HepG2 (cell line): ENCODE measurements around the gene MAPK12. TPM values are rescaled to one million over a fixed set of nuclear protein-coding genes. Genes with fewer than 3 reads are reported as not detected.

Experiments
- ATAC-seq: fragments of 200-7000 bp; cut with Tn5 transposase; 3 replicates; pipeline ENCODE4 v1.9.1; 2020; ENCODE audit warnings: mild to moderate bottlenecking, moderate library complexity
- BruUV-seq: library from RNA; stranded (reverse); fragments of 400-500 nt; replicated peaks from 2 replicates; lab custom pipeline; 2021; lab: Mats Ljungman, UMichigan
- CTCF ChIA-PET: fragments of 300-600 bp; formaldehyde crosslinking; extraction: SDS; loops from one replicate; lab custom pipeline; 2021; ENCODE audit warnings: low total read pairs, inconsistent platforms, low intra/inter-chr PET ratio; lab: Yijun Ruan, JAX
- POLR2A ChIA-PET: fragments of 350-600 bp; sonication (Branson Sonifier 250); formaldehyde crosslinking; loops from one replicate; lab custom pipeline; 2020; ENCODE audit warnings: antibody characterized with exemption, inconsistent platforms; lab: Yijun Ruan, JAX
- DNase-seq: peaks from one replicate; pipeline ENCODE4 v3.0.0-alpha.2; 2015; ENCODE audit warnings: low spot score
- FAIRE-seq: peaks from 3 replicates; lab custom pipeline; 2011; peaks lifted over from hg19 to GRCh38; lab: Jason Lieb, UNC
- H2AFZ ChIP-seq: one replicate; pipeline ENCODE4 v1.6.1; 2011; ENCODE audit warnings: low read length, inconsistent platforms
- H3K27ac ChIP-seq: fragments of 300-600 bp; 3 replicates; pipeline ENCODE4 v1.8.0; 2011; ENCODE audit warnings: mixed run types, mild to moderate bottlenecking, mixed read lengths, low read length, inconsistent platforms; ENCODE audit not compliant: insufficient read depth; ENCODE audit errors: extremely low read length
- H3K27me3 ChIP-seq, 2 experiments: fragments of 200-600 bp in 1 of 2; 2 replicates in 1 of 2; 3 replicates in 1 of 2; pipeline versions ENCODE4 v1.6.0 to v1.8.0; 2011; ENCODE audit warnings: low read length in 2 of 2, mild to moderate bottlenecking in 2 of 2, moderate library complexity in 2 of 2, inconsistent platforms in 1 of 2; ENCODE audit not compliant: insufficient read depth in 2 of 2, control insufficient read depth in 1 of 2
- H3K36me3 ChIP-seq, 2 experiments: fragments of 200-600 bp in 1 of 2; replicated peaks in 1 of 2; 2 replicates in 1 of 2; 3 replicates in 1 of 2; pipeline versions ENCODE4 v1.5.1 to v1.8.0; 2011; ENCODE audit warnings: low read length in 2 of 2, inconsistent platforms in 1 of 2; ENCODE audit not compliant: insufficient read depth in 2 of 2, control insufficient read depth in 1 of 2
- H3K4me1 ChIP-seq: 2 replicates; pipeline ENCODE4 v1.5.1; 2012; ENCODE audit warnings: low read length, inconsistent platforms; ENCODE audit not compliant: insufficient read depth
- H3K4me2 ChIP-seq: 2 replicates; pipeline ENCODE4 v1.6.0; 2011; ENCODE audit warnings: low read depth, low read length, inconsistent platforms
- H3K4me3 ChIP-seq, 3 experiments: fragments of 200-600 bp in 1 of 3; sonication (generic), shearing (Covaris generic) in 1 of 3; replicated peaks in 1 of 3; 2 replicates each; pipeline ENCODE4 v1.5.1; 2011 to 2016; ENCODE audit warnings: low read length in 3 of 3, inconsistent platforms in 2 of 3, low read depth in 2 of 3, mild to moderate bottlenecking in 2 of 3, control low read depth in 1 of 3, mixed read lengths in 1 of 3; ENCODE audit not compliant: insufficient read depth in 1 of 3
- H3K79me2 ChIP-seq: one replicate; pipeline ENCODE4 v1.6.1; 2011; ENCODE audit warnings: low read length, inconsistent platforms; ENCODE audit not compliant: insufficient read depth
- H3K9ac ChIP-seq: 2 replicates; pipeline ENCODE4 v1.6.0; 2011; ENCODE audit warnings: mild to moderate bottlenecking, low read depth, low read length, inconsistent platforms; ENCODE audit not compliant: insufficient read depth
- H3K9me3 ChIP-seq: 2 replicates; pipeline ENCODE4 v1.5.1; 2012; ENCODE audit warnings: mild to moderate bottlenecking, low read length
- H4K20me1 ChIP-seq: 2 replicates; pipeline ENCODE4 v1.6.0; 2011; ENCODE audit warnings: inconsistent platforms, mild to moderate bottlenecking, low read length, moderate library complexity; ENCODE audit not compliant: insufficient read depth
- ARHGAP35 ChIP-seq: sonication (generic); formaldehyde crosslinking; IDR thresholded peaks from 2 replicates; pipeline ENCODE4 v1.9.0; 2022; ENCODE audit warnings: mild to moderate bottlenecking, inconsistent platforms, moderate library complexity, missing genetic modification reagents, borderline replicate concordance
- ZBTB3 ChIP-seq: sonication (generic); formaldehyde crosslinking; IDR thresholded peaks from 2 replicates; pipeline ENCODE4 v1.4.0; 2020; ENCODE audit warnings: low read depth, mild to moderate bottlenecking, moderate library complexity, missing genetic modification reagents, borderline replicate concordance
- ZNF460 ChIP-seq: sonication (generic); formaldehyde crosslinking; IDR thresholded peaks from 2 replicates; pipeline ENCODE4 v1.5.1; 2020; ENCODE audit warnings: missing genetic modification reagents, mild to moderate bottlenecking, borderline replicate concordance
- ZNF672 ChIP-seq: sonication (generic); formaldehyde crosslinking; IDR thresholded peaks from 2 replicates; pipeline ENCODE4 v1.8.1; 2022; ENCODE audit warnings: missing genetic modification reagents
- ZNF768 ChIP-seq: sonication (generic); formaldehyde crosslinking; IDR thresholded peaks from 2 replicates; pipeline ENCODE4 v1.4.0; 2020; ENCODE audit warnings: missing genetic modification reagents
- ZNF800 ChIP-seq: sonication (generic); formaldehyde crosslinking; IDR thresholded peaks from 2 replicates; pipeline ENCODE4 v1.4.0; 2020; ENCODE audit warnings: missing genetic modification reagents
- WGBS: methylation state at CpG from one replicate; pipeline ENCODE4 v1.1.6; 2017; ENCODE audit warnings: low lambda C conversion rate; 5-methylcytosine and 5-hydroxymethylcytosine counted together
- in situ Hi-C: cut with HindIII; loops from 2 replicates; pipeline ENCODE4 v1.10.0; 2017; ENCODE audit warnings: low pct_unique_long_range_greater_than_20kb; ENCODE audit not compliant: extremely low pct_ligation_motif_present
- intact Hi-C: fragments of 100-400 bp; cut with micrococcal nuclease; formaldehyde crosslinking; loops from one replicate; pipeline ENCODE4 v1.10.0; 2022; ENCODE audit not compliant: unreplicated experiment
- polyA plus RNA-seq, 8 experiments: library from polyadenylated mRNA; depleted of rRNA in 3 of 8; stranded (reverse) in 7 of 8; unstranded in 1 of 8; fragments of >200 nt; fragmentation: Illumina TruSeq in 4 of 8; extraction: Trizol in 4 of 8; gene quantifications; 2 replicates each; pipeline versions ENCODE4 v1.2.1 to v1.2.3, GENCODE V29; 2011 to 2016; ENCODE audit warnings: low read depth in 4 of 8, missing spikeins in 1 of 8, mixed read lengths in 1 of 8; ENCODE audit not compliant: insufficient read depth in 1 of 8
- total RNA-seq, 5 experiments: library from RNA; depleted of rRNA; stranded (reverse); fragments of >200 nt; fragmentation: Illumina TruSeq; extraction: Trizol; gene quantifications; 2 replicates each; pipeline ENCODE4 v1.2.3, GENCODE V29; 2016; ENCODE audit warnings: low read depth in 1 of 5

Gene MAPK12
- total and polyA plus RNA-seq, 2 of the 13 experiments (the other 11 are each of a cell fraction or from before 2014, with no cell fraction given) = 22.2 to 23.3 TPM

- Histone ChIP-seq H3K79me2 (no peaks in the 10 kb centered on the region), H3K4me1 (peaks cover 11% of the 10 kb centered on the region), H3K4me2 (no peak overlapping the region), H3K4me3 (no peak overlapping the region), H3K27me3 (no peaks in the 10 kb centered on the region), H3K36me3 (peaks cover 17 to 34% of the 10 kb centered on the region in 2 experiments; a peak in 4 of 5 replicates), H3K27ac (no peak overlapping the region), H3K9me3 (no peaks in the 10 kb centered on the region), H2AFZ (no peak overlapping the region), H3K9ac (no peak overlapping the region), H4K20me1 (no peaks in the 10 kb centered on the region)
- no peak for FAIRE-seq
- no TSS peak for BruUV-seq
- intact Hi-C loops = no loop called here
- in situ Hi-C loops = no loop called here
- ChIA-PET POLR2A (no interaction called here), CTCF (no interaction called here)
- ATAC-seq = no peak
- no peak for DNase-seq
- no peak for TF ChIP-seq ZNF768 (CRISPR knock-in tag)
- no peak for TF ChIP-seq ARHGAP35
- no peak for TF ChIP-seq ZNF800 (CRISPR knock-in tag)
- no peak for TF ChIP-seq ZNF460 (CRISPR knock-in tag)
- TF ChIP-seq ZNF672 (CRISPR knock-in tag) = no peak
- TF ChIP-seq ZBTB3 (CRISPR knock-in tag) = no peak
- WGBS = 100% methylated on average over 7 of the region's 18 CpGs
Observed at GRCh38 chr22:50226875-50227165, 34.7 kb downstream of the MAPK12 start.
